Measurements from ENCODE around the gene FCER2. TPM values are rescaled to one million over a fixed set of nuclear protein-coding genes. Genes with fewer than 3 reads are reported as not detected.

Gene FCER2
- total RNA-seq, 1 experiment from 2014 or later = not detected

GRCh38 chr19:7738023-7738422 is 36.1 kb upstream of the FCER2 start:
- H3K9me3 ChIP-seq = peaks cover 4% of the 10 kb centered on the region; the same call in 1 of the 2 replicates
- no peak for DNase-seq
- no peak overlapping the region for H3K4me3 ChIP-seq
- H3K36me3 ChIP-seq = no peaks in the 10 kb centered on the region
- peaks cover 78% of the 10 kb centered on the region for H3K27me3 ChIP-seq

GRCh38 chr19:7737215-7737614 is 35.3 kb upstream of the FCER2 start:
- H3K27me3 ChIP-seq = peaks cover 77% of the 10 kb centered on the region
- no peak for DNase-seq
- peaks cover 4% of the 10 kb centered on the region; the same call in 1 of the 2 replicates for H3K9me3 ChIP-seq
- no peak overlapping the region for H3K4me3 ChIP-seq
- H3K36me3 ChIP-seq = no peaks in the 10 kb centered on the region

DNA sequence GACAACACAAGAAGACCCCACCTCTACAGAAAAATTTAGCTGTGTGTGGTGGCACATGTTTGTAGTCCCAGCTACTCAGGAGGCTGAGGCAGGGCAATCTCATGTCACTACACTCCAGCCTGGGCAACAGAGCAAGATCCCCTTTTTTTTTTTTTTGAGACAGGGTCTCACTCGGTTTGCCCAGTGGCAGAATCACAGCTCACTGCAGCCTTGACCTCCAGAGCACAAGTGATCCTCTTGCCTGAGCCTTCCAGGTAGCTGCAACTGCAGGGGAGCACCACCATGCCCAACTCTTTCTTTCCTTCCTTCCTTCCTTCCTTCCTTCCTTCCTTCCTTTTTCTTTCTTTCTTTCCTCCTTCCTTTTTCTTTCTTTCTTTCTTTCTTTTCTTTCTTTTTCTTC is 34.2 kb upstream of the FCER2 start:
- no peaks in the 10 kb centered on the region for H3K36me3 ChIP-seq
- peaks cover 77% of the 10 kb centered on the region for H3K27me3 ChIP-seq
- no peak for DNase-seq
- peaks cover 4% of the 10 kb centered on the region; the same call in 1 of the 2 replicates for H3K9me3 ChIP-seq
- no peak overlapping the region for H3K4me3 ChIP-seq

GRCh38 chr19:7734220-7735203 is 32.6 kb upstream of the FCER2 start:
- no peak for DNase-seq

GRCh38 chr19:7733376-7733775 is 31.4 kb upstream of the FCER2 start:
- Histone ChIP-seq H3K36me3 (no peaks in the 10 kb centered on the region), H3K4me3 (no peak overlapping the region), H3K9me3 (no peaks in the 10 kb centered on the region), H3K27me3 (peaks cover 83% of the 10 kb centered on the region)
- no peak for DNase-seq

More at GRCh38 chr19:7734220-7735203, 32.6 kb upstream of the FCER2 start:
- Histone ChIP-seq H3K27me3 (peaks cover 77% of the 10 kb centered on the region), H3K36me3 (no peaks in the 10 kb centered on the region), H3K9me3 (no peaks in the 10 kb centered on the region), H3K4me3 (no peak overlapping the region)

- Histone ChIP-seq H3K27me3 (peaks cover 86% of the 10 kb centered on the region), H3K9me3 (no peaks in the 10 kb centered on the region; the same call in 1 of the 2 replicates)
- no peak for DNase-seq
Measured at GRCh38 chr19:7732045-7732444, 30.1 kb upstream of the FCER2 start, which contains the start of gene CLEC4G. Gene CLEC4G, minus strand, starts transcription at chr19:7732110. Its CDS starts 8 bp downstream, at chr19:7732102.

GRCh38 chr19:7731615-7732014 is 29.7 kb upstream of the FCER2 start:
- Histone ChIP-seq H3K27me3 (peaks cover 89% of the 10 kb centered on the region), H3K9me3 (no peaks in the 10 kb centered on the region; the same call in 1 of the 2 replicates), H3K4me3 (no peak overlapping the region), H3K36me3 (no peaks in the 10 kb centered on the region)
- no peak for DNase-seq

More at GRCh38 chr19:7732045-7732444, 30.1 kb upstream of the FCER2 start, which contains the start of gene CLEC4G:
- Histone ChIP-seq H3K4me3 (no peak within 1 kb of the TSS), H3K36me3 (no peaks in the 10 kb centered on the region)

DNA sequence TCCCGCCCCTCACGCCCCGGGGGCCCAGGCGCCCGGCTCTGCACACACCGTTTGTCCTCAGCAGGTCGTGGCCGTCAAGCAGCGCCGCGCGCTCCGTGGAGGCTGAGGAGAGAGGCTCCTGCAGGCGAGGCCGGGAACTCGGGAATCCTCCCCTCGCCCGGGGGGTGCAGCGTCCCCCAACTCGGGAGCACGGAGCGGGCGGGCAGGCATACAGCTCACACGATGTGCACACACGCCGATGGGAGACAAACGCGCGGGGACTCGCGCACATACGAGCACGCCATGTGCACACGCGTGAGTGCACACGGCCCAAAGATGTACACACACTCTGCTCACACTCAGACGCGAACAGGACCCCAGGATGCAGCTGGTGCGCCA is 29.3 kb upstream of the FCER2 start:
- Histone ChIP-seq H3K27me3 (peaks cover 92% of the 10 kb centered on the region), H3K36me3 (no peaks in the 10 kb centered on the region), H3K9me3 (no peaks in the 10 kb centered on the region; the same call in 1 of the 2 replicates), H3K4me3 (no peak overlapping the region)
- no peak for DNase-seq

DNA sequence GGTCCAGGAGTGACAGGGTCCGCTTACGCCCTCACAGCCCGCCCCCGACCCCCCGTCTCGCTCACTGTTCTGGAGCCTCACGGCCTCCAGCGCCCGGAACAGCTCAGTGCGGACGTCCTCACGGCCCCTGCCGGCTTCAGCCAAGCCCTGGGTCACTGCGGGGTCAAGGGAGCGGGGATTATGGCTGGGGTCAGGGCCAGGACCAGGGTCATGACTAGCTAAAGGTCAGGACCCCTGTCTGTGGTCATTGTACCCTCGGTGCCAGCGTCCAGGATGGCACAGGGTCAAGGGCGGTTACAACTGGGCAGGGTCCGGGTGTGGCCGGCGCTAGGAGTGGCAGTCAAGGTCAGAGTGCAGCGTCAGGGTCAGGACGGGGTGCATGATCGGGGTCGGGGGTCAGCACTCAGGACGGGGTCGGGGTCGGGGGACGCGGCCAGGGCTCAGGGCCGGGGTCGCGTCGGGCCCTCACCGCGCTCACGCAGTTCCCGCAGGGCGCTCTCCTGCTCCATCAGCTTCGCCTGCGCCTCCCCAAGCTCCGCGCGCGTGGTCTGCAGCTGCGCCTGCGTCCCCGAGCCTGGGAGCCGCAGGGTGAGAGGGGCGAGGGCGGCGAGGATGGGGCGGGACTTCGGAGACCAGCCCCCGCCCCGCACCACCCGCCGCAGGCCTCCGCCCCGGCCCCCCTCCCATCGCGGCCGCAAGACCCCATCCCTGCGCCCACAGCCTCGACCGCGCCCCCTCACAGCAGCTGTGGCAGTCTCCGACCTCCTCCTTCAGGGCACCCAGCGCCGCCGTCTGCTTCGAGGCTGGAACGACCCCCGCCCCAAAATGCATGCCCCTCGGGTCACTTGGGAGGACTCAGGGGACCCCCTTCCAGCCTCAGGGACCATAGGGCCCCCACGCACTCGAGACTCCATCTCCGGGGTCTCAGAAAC is 28.6 kb upstream of the FCER2 start:
- no peaks in the 10 kb centered on the region; the same call in 1 of the 2 replicates for H3K9me3 ChIP-seq
- DNase-seq = no peak
- H3K27me3 ChIP-seq = peaks cover 88% of the 10 kb centered on the region
- no peaks in the 10 kb centered on the region for H3K36me3 ChIP-seq
- H3K4me3 ChIP-seq = no peak overlapping the region

GRCh38 chr19:7729831-7730285 is 27.9 kb upstream of the FCER2 start:
- no peak for DNase-seq
- H3K27me3 ChIP-seq = peaks cover 89% of the 10 kb centered on the region
- H3K36me3 ChIP-seq = no peaks in the 10 kb centered on the region
- no peak overlapping the region for H3K4me3 ChIP-seq
- H3K9me3 ChIP-seq = no peaks in the 10 kb centered on the region; the same call in 1 of the 2 replicates

DNA sequence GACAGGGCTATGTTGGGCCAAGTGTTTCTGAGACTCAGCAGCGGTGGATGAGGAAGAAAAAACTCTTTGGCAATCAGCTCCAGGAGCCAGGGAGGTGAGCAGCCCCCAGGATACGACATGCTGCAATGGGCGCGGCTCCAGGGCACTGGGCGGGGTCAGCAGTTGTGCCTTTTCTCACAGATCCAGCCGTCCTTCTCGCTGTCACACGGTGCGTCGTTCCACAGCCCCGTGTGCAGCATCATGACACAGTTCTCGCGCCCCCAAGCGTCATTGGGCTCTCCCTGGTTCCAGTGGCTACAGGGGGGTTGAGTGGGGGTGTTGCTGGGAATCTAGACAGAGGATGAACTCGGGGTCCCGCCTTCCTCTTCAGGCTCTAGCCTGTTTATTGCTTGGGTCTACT is 27.3 kb upstream of the FCER2 start:
- Histone ChIP-seq H3K36me3 (no peaks in the 10 kb centered on the region), H3K4me3 (no peak overlapping the region), H3K9me3 (no peaks in the 10 kb centered on the region; the same call in 1 of the 2 replicates), H3K27me3 (peaks cover 90% of the 10 kb centered on the region)
- DNase-seq = no peak

DNA sequence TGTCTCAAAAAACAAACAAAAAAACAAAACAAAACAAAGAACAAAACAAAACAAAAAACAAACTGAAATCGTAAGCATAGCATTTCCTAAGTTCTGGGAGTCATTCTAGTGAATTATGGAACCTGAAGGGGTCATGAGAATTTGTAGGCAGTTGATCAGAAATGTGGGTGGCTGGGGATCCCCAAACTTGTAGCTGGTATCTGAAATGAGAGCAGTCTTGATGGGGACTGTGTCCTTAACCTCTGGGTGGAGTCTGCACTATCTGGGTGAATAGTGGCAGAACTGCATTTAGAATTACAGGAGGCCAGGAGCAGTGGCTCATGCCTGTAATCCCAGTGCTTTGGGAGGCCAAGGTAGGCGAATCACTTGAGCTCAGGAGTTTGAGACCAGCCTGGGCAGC is 23.9 kb upstream of the FCER2 start:
- Histone ChIP-seq H3K9me3 (no peaks in the 10 kb centered on the region; the same call in 1 of the 2 replicates), H3K4me3 (no peak overlapping the region), H3K36me3 (no peaks in the 10 kb centered on the region), H3K27me3 (peaks cover 94% of the 10 kb centered on the region)
- no peak for DNase-seq

- Histone ChIP-seq H3K4me3 (no peak overlapping the region), H3K27me3 (peaks cover 75% of the 10 kb centered on the region), H3K36me3 (no peaks in the 10 kb centered on the region), H3K9me3 (no peaks in the 10 kb centered on the region)
- no peak for DNase-seq
Measured at GRCh38 chr19:7722231-7722651, 20.3 kb upstream of the FCER2 start.

DNA sequence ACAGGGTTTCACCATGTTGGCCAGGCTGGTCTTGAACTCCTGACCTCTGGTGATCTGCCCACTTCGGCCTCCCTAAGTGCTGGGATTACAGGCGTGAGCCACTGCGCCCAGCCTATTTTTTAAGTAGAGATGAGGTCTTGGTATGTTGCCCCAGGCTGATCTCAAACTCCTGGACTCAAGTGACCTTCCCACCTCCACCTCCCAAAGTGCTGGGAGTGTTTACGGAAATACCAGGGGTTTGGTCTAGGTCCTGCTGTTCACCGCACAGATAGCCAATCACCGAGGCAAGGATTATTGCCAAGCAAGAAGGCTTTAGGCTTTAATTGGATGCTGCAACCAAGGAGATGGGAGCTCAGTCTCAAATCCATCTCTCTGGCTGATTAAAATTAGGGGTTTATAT is 18.4 kb upstream of the FCER2 start:
- Histone ChIP-seq H3K27me3 (peaks cover 64% of the 10 kb centered on the region), H3K9me3 (peaks cover 7% of the 10 kb centered on the region), H3K4me3 (no peak overlapping the region), H3K36me3 (no peaks in the 10 kb centered on the region)
- DNase-seq = no peak

GRCh38 chr19:7718668-7719067 is 16.7 kb upstream of the FCER2 start:
- no peak overlapping the region for H3K4me3 ChIP-seq
- peaks cover 47% of the 10 kb centered on the region for H3K27me3 ChIP-seq
- no peaks in the 10 kb centered on the region for H3K36me3 ChIP-seq
- no peak for DNase-seq
- H3K9me3 ChIP-seq = peaks cover 7% of the 10 kb centered on the region

- Histone ChIP-seq H3K27me3 (peaks cover 28% of the 10 kb centered on the region), H3K4me3 (no peak overlapping the region), H3K36me3 (no peaks in the 10 kb centered on the region), H3K9me3 (peaks cover 7% of the 10 kb centered on the region)
- no peak for DNase-seq
Measured at GRCh38 chr19:7716762-7717161, 14.8 kb upstream of the FCER2 start.
